GM18505 (cell line): ENCODE results near the gene ANXA4.
A peak's percentile ranks its signal among the peaks of the same experiment; 100 is the strongest.

Source experiments
- ATAC-seq: cut with Tn5 transposase; IDR thresholded peaks from one replicate; pipeline ENCODE4 v1.9.1; 2021; ENCODE audit not compliant: unreplicated experiment
- POLR2A ChIP-seq: IDR thresholded peaks from 4 replicates; pipeline ENCODE4 v1.6.1; 2011; ENCODE audit warnings: borderline replicate concordance; ENCODE audit not compliant: insufficient read depth, insufficient read length; ENCODE audit errors: extremely low read depth

The ANXA4 gene

DNA sequence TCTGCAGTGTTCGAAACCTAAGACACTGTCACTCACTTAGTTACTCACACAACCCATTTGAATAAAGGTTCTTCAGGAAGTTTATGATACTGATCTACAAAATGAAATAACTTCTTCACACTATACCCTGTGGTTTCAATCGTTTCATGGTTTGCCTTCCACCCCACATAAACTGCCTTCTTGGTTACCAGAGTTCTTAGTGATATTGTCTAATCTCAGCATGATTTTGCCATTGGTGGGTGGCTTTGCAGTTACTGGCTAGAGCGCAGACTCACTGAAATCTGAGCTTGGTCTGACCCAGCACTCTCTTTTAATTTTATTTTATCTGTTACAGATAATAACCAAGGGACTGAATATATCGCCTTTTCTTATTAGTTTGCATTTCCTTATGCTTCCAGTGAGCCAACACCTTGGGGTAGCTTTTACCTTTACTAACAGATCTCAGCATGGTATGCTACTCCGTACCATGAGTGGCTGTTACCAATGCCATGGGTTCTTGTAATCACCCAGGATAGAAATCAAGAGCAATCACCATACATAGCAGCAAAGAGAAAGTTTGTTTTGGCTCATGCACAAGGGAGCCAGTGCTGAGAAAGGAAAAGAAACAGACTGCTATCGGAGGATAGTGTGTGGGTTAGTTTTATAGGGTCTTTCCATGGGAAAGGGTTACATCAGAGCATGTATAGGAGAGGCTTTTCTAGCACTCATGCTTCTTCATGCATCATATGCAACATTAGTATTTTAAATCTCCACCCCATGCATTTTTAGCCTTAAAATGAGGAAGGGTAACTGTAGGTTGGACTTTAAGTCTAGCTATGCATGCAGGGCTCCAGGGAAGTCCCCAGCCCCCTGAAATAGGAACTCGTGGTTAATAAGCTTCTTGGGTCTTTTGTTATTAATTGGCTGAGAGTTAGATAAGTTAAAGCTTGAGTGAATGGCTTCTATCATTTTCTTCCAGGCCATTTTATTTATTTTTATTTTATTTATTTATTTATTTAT lies 33.3 kb downstream of the ANXA4 start:
- ATAC-seq = no peak
- no peak for TF ChIP-seq POLR2A

DNA sequence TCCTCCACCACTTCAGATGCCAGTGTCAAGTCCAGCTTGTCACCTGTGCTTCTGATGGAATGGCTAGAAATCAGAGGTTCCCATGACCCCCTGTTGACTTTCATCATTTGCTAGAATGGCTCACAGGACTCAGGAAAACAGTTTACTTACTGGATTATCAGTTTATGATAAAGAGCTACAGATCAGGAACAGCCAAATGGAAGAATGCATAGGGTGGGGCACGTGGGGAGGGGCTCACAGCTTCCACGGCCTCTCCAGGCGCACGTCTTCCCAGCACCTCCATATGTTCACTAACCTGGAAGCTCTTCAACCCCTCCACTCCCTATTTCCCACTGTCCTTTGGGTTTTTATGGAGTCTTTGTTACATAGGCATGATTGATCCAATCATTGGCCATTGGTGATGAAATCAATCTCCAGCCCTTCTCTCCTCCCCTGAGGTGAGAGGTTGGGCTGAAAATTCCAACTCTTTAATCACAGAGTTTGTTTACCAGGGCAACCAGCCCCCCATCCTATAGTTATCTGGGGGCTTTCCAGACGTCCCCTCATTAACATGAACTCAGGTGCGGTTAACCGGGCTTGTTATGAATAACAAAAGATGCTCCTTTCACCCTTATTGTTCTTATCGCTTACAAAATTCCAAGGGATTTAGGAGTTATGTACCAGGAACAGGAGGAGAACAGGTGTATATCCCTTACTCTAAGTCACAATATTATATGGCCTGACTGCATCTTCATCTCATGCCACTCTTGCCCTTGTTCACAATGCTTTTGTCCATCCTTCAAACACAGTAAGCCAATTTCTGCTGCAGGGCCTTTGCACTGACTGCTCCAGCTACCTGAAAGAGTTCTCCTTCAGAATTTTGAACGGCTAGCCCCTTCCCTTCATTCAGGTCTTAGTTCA lies 35.2 kb downstream of the ANXA4 start:
- ATAC-seq = no peak
- TF ChIP-seq POLR2A = no peak

DNA sequence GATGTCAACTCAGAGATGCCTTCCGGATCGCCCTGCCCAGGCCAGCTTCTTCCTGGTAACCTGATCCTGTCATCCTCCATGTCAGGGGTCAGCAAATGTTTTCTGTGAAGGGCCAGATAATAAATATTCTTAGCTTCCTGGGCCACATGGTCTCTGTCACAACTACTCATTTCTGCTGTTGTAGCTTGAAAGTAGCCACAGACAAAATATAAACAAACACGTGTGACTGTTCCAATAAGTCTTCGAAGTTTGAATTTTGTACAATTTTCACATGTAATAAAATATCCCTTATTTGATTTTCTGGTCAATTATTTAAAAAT lies 35.8 kb downstream of the ANXA4 start:
- no peak for ATAC-seq
- TF ChIP-seq POLR2A = no peak

DNA sequence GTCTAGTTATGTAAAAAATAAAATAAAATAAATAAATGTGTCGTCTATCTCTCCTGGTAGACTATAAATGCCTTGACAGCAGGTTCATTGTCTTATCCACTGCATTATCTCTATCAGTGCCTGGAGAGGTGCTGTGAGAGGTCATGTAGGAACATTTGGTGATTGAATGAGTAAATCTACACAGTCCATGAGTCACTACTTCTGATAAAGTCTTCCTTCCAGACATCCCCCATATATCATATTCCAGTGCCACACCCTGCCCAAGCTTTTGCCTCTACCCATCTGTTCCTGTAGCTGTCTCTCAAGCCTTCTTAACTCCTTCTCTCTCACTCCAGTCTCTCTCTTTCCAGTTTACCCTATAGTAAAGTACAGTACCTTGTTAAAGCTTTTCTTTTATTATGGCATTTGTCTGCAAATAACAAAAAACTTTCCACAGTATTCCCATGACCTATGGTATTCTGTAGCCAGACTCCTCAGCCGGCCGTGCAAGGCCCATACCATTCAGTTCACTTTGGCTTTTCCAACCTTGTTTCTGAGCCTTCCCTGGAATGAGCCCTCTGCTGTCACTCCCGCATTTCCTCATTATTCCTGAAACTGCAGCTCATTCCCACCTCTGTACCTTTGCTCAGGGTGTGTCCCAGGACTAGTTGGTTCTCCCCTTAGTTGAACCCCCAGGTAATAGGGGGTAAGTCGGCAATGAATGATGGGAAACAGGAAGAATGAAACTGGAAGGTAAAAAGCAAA lies 37.5 kb downstream of the ANXA4 start:
- ATAC-seq = no peak
- no peak for TF ChIP-seq POLR2A

DNA sequence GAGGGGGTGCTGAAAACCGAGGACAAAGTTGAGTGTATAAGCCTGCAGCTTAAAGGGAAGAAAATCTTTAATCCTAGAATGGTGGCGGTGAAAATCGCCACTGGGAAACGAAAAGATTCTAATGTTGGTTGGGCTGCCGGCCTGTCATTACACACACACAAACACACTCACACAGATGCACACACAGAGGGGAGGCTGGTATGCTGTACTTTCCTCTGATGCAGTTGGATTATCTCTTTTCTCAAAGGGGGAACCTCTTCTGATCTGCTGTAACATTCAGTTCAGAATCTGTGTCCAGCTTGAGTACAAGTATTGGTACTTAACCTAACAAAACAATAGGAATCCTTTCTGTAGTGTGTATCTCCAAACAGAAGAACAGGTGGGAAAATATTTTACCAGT lies 39.0 kb downstream of the ANXA4 start:
- TF ChIP-seq POLR2A = no peak
- ATAC-seq = no peak

DNA sequence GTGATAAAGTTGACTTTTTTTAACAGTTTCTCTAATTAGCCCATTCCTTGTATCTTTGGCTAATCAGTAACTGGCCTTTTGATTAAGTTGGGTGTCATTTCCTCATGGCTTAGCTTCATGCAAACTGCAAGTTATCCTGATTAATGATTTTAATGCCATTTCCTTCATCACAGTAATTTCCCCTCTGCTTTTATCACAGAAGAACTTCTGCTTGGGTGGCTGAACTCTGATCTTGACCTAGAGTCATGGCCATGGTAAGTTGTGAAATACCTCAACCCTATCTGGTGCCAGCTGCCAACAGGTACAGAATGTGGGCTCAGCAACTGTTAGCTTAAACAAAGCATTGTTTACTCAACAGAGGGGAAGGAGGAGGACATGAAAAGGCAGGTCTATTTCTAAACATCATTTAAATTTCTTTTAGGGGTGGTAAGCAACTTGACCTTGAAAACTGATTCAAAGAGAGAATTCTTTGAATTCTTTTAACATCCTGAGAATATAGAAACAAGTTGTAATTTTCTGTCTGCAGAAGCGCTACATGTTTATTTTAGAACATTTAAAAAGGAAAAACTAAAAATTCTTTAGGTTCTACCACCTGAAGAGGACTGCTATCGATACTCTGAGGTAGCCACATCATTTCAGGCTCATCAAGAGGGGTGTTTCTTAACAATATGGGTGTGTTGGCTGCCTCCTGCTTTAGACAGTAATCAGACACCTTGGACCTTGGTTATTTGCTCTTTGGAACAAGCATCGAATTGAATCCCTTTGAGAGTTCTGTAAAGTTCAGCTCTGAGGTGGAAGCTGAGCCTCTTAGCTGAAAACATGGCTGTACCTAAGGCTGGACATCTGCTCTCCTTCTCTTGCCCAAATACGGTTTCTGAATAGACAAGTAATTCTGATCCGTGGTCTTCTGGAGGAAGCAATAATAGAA lies 39.7 kb downstream of the ANXA4 start:
- no peak for TF ChIP-seq POLR2A
- ATAC-seq = no peak

DNA sequence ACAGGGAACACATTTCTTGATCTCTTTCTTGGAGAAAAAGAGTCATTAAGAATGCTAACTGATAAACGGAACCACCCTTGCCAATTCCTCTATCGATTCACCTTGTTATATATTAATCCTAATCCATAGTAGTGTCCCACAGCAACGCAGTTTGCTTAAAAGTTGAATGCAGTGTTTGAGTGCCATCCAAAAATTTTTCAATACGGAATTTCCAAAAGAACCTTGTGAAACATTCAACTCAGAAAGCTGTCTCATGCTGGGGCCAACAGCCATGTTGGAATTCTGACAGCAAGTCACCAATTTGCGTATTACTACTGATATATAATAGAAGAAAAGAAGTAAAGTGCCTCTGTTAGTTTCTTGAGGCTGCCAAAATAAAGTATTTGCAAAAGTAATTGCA lies 42.3 kb downstream of the ANXA4 start:
- TF ChIP-seq POLR2A = no peak
- no peak for ATAC-seq

DNA sequence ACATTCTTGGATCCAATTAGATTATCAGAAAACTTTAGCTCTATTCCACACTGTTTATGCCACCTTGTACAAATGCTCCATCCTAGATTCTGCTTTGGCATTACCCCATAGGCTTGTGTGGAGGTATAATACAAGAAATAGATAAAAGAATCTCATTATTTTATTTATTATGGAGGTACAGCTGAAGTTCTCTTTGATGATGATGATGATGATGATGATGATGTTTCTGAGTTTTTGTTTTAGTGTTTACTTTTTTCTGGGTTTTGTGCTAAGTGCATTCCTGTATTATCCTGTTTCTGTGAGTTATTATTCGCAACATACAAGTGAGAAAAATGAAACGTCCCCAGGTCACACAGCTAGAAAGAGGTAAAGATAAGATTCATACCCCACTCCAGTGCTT lies 43.4 kb downstream of the ANXA4 start:
- TF ChIP-seq POLR2A = no peak
- ATAC-seq = no peak

DNA sequence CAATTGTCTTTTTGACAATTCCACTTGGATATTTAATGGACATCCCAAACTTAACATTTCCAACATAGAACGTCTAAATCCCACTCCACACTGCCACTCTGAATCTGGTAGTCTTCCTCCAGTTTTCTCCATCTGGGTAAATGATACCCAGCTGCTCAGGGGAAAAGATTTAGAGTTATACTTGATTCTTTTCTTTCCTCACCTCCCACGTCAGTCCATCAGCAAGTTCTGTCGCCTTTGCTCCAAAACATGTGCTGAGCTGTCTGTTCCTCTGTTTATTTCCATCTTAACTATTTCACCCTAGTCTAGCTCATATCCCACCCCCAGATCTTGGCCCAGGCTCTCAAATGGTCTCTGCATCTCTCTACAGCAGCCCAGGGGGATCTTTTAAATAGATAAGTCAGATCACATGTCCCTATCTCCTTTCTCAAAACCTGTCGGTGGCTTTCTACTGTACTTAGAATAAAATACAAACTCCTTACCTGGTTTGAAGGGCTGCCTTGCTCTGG lies 44.2 kb downstream of the ANXA4 start:
- no peak for TF ChIP-seq POLR2A
- no peak for ATAC-seq

DNA sequence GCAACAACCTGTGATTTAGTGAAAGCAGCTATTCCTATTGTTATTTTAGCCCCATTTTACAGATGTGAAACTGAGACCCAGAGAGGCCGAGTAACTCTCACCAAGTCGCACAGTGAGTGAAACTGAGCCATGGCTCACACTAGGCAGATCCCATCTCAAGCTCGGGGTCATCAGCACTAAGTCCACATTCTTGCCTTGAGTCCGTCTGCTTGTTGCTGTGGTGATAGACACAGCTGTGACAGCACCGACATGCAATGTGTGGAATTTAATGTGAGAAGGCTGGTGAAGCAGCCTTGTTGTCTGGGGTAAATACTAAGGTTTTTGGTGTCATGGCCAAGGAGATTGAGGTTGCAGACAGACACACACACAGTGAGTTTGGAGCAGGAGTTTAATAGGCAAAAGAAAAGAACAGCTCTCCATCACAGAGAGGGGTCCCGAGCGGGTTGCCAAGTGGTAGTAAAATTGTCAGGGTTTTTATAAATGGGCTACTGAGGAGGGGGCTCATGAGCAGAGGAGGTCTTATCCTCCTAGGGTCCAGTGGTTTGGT lies 47.3 kb downstream of the ANXA4 start:
- TF ChIP-seq POLR2A = peak; percentile 35
- ATAC-seq = no peak

DNA sequence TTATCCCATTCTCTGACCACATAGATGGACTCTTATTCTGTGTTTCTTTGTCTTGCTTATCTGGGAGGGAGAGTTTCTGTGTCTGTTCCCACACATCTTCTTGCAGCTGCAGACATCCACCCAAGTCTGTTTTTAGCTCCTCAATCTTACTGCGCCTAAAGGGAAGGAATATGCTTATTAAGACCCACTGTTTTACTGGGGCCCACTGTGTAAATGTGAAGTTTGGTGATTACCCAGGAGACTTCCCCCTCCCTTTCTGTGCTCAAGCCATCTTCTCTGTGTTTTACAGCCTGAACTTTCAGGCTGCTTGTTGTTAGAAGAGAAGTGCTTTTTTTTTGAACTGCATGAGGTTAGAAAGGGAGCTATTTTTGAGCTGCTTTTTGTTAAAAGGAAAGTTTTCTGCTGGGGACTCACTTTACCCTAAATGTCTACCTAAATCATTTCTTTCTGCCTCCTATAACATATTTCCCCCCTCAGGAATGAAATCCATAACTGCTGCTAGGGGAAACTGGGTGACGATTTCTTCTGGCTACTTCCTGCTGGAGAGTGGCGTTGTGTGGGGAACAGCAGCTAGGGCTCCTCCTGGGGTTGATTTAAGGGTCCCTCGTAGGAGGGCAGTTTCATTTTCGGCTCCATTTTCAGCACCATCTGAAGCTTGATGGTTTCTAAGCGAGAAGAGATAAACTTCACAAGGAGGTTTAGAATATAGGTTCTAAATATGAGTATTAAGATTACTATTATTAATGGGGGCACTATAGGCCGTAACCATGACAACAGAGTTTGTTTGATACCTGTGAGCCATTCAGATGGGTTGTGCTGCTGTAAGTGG lies 48.1 kb downstream of the ANXA4 start:
- no peak for ATAC-seq
- TF ChIP-seq POLR2A = no peak
